Measurements from ENCODE around the gene TFCP2.

DNA sequence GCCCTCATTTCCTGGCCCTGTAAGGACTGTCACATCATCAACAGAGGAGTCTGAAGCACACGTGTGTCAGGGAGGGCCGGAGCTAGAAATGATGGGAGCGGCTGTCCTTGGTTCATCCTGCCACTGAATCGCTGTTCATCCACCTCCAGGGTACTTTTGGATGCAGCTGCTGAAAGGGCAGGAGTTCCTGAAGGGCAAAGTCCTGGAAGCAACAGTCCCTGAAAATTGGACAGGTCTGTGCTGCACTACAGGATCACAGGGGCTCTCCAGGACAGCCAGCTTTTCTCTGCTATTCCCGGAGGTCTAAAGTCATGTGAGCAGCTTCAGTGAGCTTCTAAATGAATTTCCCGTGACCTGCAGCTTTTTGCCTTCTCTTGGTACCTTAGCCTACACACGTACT lies 27.2 kb upstream of the TFCP2 start:
- TF ChIP-seq, protein P1, sequence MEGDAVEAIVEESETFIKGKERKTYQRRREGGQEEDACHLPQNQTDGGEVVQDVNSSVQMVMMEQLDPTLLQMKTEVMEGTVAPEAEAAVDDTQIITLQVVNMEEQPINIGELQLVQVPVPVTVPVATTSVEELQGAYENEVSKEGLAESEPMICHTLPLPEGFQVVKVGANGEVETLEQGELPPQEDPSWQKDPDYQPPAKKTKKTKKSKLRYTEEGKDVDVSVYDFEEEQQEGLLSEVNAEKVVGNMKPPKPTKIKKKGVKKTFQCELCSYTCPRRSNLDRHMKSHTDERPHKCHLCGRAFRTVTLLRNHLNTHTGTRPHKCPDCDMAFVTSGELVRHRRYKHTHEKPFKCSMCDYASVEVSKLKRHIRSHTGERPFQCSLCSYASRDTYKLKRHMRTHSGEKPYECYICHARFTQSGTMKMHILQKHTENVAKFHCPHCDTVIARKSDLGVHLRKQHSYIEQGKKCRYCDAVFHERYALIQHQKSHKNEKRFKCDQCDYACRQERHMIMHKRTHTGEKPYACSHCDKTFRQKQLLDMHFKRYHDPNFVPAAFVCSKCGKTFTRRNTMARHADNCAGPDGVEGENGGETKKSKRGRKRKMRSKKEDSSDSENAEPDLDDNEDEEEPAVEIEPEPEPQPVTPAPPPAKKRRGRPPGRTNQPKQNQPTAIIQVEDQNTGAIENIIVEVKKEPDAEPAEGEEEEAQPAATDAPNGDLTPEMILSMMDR (IDR thresholded peaks at IDR 0.05), result no peak
- no peak for TF ChIP-seq POLR2A (IDR thresholded peaks at IDR 0.05)

Measured in suprapubic skin (tissue), 3 donors.